GM13976 (cell line): Measurements from ENCODE around the gene LETMD1.

Experiments
- DNase-seq: peaks from one replicate; pipeline ENCODE4 v3.0.0; 2012; ENCODE audit warnings: low spot score
- in situ Hi-C: fragments of 300-500 bp; cut with MboI; formaldehyde crosslinking; loops from one replicate; pipeline ENCODE4 v1.12.0; 2022; ENCODE audit warnings: low sequenced_read_pairs, mixed read lengths, inconsistent platforms; ENCODE audit not compliant: unreplicated experiment
- TF ChIP-seq, protein P1 (sequence below): IDR thresholded peaks from 2 replicates; pipeline ENCODE4 v1.5.1; 2012; ENCODE audit warnings: borderline replicate concordance, mild to moderate bottlenecking; ENCODE audit not compliant: insufficient read depth; ENCODE audit errors: extremely low read depth, missing control alignments, control extremely low read depth

Gene LETMD1

DNA sequence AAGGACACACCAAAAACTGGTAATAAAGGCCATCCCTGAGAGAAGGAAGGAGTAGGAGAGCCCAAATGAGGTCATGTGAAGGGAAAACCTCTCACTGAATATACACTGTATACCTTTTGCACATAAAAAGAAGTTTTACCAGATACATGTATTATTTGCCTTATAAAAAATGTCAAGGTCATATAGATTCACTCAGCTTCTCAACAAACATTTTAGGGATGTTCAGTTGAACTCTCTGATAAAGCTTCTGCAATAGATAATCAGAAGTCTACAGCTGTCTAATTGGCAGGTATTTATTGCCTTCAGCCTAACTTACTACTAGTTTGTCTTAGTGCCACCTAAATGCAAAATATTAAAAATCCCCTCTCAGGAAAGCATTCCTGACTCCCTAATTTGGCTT lies 30.7 kb upstream of the LETMD1 start:
- TF ChIP-seq, protein P1, sequence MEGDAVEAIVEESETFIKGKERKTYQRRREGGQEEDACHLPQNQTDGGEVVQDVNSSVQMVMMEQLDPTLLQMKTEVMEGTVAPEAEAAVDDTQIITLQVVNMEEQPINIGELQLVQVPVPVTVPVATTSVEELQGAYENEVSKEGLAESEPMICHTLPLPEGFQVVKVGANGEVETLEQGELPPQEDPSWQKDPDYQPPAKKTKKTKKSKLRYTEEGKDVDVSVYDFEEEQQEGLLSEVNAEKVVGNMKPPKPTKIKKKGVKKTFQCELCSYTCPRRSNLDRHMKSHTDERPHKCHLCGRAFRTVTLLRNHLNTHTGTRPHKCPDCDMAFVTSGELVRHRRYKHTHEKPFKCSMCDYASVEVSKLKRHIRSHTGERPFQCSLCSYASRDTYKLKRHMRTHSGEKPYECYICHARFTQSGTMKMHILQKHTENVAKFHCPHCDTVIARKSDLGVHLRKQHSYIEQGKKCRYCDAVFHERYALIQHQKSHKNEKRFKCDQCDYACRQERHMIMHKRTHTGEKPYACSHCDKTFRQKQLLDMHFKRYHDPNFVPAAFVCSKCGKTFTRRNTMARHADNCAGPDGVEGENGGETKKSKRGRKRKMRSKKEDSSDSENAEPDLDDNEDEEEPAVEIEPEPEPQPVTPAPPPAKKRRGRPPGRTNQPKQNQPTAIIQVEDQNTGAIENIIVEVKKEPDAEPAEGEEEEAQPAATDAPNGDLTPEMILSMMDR: no peak
- no peak for DNase-seq
- in situ Hi-C loops: no loop called here

DNA sequence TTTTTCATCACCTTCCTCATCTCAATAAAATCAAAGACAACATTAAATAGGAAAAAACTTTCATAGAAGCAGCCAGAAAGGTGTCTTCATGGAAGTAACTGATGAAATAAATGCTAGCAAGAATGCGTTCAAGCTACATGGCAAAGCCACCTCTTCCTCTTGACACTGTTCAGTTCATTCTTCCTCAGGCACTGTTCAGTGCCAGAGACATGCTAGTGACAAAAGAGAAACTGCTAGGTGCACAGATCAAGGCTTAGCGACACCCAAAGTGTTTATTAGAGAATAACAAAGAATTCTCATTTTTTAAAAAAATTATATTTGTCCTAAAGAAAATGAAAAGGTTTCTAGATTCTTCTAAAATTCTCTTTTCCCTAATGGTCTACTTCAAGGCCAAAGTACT lies 29.2 kb upstream of the LETMD1 start:
- TF ChIP-seq, protein P1: no peak
- DNase-seq: no peak
- in situ Hi-C loops: no loop called here

DNA sequence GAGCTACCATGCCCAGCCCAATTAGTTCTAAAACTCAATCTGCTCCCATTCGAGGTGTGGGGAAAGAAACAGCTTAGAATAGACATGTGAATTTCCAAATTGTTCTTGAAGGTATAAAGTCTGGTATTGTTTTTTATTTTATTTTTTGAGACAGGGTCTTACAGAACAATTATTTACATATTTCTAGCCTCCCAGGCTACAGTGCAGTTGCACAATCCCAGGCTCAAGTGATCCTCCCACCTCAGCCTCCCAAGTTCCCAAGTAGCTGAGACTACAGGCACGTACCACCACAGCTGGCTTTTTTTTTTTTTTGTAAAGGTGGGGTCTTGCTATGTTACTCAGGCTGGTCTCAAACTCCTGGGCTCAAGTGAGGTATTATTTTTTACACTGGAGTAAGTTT lies 28.2 kb upstream of the LETMD1 start:
- in situ Hi-C loops: no loop called here
- TF ChIP-seq, protein P1: no peak
- DNase-seq: no peak

DNA sequence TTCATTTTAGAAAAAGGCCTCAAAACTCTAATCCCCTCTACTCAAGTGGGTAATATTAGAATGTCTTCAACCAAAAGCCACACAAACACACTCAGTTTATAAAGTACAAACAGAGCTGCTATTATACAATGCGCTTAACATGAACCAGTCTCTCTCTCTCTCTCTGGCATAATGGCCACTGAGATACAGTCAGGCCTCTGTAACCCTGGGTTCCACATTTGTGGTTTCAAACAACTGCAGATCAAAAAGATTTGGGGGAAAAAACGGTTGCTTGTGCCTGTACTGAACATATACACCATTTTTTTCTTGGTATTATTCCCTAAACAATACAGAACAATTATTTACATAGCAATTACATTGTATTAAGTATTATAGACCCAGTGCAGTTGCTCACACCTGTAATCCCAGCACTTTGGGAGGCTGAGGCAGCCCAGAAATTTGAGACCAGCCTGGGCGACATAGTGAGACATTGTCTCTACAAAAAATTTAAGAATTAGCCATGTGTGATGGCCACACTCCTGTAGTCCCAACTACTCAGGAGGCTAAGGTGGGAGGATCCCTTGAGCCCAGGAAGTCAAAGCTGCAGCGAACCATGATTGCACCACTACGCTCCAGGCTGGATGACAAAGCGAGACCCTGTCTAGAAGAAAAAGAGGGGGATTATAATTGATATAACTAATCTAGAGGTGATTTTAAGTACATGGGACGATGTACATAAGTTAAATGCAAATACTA lies 27.5 kb upstream of the LETMD1 start:
- no peak for DNase-seq
- in situ Hi-C loops: no loop called here
- TF ChIP-seq, protein P1: no peak

DNA sequence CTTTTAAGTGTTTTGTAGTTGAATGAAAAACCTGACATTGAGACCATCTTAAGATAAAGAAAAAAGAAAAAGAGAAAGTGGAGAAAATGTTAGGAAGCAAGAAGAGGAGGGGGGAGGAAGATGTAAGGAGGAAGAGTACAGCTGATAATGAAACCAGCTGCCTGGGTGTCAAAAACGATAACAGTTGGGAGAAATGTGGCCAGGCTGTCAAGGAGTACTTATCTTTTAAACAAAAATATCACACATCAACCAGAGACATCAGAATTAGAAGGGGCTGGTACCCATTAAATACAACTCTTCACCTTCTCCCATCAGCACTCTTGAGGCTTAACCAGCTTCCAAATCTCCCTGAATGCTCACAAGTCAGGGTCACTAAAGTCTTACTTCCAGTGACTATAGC lies 26.4 kb upstream of the LETMD1 start:
- TF ChIP-seq, protein P1: no peak
- no peak for DNase-seq
- in situ Hi-C loops: no loop called here

DNA sequence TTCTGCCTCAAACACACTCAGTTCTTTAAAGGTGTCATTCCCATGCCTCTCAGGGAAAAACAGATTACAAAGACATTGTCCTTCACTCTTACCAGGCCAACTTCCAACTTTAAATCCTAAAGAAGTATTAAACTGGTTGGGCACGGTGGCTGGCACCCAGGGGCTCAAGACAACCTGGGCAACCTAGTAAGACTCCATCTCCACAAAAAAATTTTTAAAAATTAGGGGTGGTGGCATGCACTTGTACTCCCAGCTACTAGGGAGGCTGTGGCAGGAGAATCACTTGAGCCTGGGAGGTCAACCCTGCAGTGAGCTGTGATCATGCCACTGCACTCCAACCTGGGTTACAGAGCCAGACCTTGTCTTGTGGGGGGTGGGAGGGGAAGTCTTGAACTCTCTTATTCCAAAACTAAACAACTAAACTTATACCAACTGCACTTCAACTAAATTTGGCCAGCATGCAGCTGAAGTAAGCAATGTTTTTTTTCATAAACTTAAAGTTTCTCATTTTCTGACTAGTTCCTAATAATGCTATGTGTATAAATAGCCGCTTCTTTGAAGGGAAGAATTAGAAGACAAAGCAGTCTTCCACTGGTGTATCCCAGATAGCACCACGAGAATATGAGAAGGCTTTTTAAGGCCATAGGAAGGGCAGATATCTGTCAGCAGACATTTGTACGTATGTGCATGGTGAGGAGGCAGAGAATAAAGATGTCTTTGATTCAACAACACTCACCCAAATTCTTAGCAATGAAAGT lies 24.3 kb upstream of the LETMD1 start:
- no peak for DNase-seq
- in situ Hi-C loops: no loop called here
- TF ChIP-seq, protein P1: no peak
